Hematopoietic multipotent progenitor cell (in vitro differentiated cells): ENCODE data around the gene S1PR3. TPM values are rescaled to one million over a fixed set of nuclear protein-coding genes. Genes with fewer than 3 reads are reported as not detected.

Experiments used
- DNase-seq, 3 donors: peaks; one replicate each; pipeline ENCODE4 v3.0.0-alpha.2; 2011 to 2015; ENCODE audit warnings: low read depth in 2 of 3, low spot score in 2 of 3
- total RNA-seq: library from RNA; depleted of rRNA; stranded (reverse); fragments of >200 nt; gene quantifications from one replicate; pipeline ENCODE4 v1.2.3, GENCODE V29; 2012

Gene S1PR3
- total RNA-seq, 1 donor: 0.27 TPM

DNA sequence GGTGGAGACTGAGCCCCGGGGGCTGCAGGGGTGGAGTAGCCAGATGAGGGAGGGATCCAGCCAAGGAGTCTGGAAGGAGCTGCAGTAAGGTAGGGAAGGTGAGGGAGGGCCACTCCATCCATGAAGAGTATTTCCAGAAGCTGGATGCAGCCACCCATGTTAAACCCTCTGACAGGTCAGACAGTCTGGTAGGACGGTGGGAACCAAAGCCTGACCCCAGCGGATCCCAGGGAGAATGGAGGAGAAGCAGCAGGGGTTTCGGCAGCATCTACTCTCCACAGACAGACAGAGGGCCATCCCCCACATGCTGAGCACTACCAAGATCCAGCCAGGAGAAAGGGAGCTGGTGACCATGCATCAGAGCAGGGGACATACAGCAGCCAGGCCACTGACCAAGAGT, 22.5 kb upstream of the S1PR3 start:
- no peak for DNase-seq

DNA sequence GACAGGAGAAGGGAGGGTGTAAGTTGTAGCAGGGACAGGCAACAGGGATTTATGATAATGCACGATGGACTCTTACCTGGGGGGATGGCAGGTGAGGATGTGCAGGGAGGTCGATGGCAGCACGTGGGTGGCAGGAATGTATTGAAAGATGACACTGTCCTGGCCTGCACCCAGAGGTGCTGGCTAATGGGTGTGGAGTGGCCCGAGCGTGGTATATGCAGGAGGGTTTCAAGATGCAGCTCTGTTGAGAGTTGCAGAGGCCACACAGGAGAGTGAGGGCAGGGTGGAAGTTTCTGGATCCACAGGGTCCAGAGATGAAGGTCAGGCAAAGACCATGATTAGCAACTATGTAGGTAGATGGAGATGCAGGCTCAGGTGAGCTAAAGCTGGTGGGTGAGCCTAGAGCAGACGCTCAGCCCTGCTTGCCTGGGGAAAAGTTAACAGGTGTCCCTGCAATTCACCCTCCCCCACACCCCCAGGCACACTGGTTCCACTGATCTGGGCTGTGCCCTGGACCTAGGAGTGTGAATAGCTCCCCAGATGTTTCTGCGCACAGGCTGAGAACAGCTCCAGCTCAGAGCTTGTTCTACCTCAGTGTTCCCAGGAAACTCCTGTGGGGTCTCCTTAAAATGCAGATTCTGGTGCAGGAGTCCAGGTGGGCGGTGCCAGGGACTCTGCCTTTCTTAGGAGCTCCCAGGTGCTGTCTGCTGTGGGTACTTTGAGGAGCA, 21.5 kb upstream of the S1PR3 start:
- DNase-seq: no peak

DNA sequence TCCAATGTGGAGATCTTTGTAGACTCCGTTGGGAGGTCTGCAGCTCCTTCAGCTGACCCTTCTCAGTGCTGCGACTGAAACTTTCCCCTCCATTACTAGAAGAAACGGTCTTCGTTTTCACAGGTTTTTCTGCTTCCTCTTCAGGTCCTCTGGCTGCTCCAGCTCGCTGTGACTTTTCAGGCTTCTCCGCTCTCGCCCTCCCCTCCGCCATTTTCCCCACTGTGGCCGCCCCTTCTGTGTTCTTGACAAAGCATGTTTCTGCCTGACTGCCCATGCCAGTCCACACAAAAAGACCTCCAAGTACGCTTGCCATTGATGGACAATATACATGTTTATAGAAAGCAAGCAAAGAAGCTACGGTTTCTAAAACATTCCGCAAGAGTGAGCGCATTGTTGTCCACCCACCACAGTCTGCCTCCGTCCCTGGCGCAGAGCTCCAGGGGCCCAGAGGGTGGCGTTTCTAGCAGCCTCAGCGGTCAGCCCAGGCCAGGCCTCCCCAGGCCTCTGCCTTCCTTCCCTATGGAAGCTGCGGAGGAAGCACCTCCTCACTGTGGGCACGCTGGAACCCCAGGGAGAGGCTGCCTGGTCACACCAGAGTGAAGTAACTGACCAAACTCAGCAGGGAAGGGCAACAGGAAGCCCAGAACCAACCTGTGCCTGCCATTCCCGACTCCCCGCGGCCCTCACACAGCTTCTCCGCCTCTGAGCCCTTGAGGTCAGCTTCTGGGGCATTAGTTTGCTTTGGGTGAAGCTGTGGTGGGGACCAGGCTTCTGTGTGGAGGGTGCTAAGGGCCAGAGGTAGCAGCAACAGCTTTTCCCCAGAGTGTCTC, 19.9 kb upstream of the S1PR3 start:
- no peak for DNase-seq

DNA sequence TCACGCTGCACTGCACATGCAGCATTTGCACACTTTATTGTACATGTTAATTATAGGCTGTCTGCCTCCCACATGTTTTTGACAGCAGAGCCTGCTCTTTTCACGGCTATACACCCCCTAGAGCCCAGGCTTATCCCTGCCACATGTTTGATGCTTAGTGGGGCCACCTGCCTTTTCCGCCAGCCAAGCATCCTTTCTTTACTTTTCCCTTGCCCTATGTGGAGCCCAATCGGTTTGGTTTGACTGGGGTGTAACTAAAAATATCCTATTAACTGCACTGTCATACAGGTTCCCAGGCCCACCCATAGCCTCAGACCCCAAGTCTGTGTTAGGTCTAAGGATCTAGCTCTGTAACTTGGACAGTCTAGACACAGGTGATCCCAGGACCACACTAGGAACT, 18.9 kb upstream of the S1PR3 start:
- no peak for DNase-seq

DNA sequence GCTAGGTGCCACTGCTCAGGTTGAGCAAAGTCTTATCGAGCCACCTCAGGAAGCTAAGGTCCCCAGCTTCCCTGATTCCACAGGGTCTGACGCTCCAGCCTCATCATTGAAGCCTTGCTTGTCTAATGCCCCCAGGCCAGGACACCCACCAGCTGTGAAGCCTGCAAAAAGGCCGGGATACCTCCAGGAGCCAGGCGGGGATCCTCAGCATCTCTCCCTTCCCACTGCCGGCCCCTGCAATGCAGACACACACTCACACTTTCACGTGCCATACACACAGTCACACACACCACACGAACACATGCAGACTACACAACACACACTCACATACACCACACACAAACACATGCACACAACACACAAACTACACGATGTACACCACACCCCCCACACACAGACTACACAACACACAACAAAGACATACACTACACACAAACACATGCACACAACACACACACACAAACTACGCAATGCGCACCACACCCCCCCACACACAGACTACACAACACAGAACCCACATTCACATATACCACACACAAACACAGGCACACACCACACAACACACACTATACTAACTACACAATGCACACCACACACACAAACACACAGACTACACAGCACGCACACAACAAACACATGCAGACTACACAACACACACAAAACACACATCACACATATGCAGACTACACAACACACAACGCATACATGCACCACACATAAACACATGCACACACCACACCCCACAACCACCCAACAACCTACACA, 17.8 kb upstream of the S1PR3 start:
- no peak for DNase-seq

DNA sequence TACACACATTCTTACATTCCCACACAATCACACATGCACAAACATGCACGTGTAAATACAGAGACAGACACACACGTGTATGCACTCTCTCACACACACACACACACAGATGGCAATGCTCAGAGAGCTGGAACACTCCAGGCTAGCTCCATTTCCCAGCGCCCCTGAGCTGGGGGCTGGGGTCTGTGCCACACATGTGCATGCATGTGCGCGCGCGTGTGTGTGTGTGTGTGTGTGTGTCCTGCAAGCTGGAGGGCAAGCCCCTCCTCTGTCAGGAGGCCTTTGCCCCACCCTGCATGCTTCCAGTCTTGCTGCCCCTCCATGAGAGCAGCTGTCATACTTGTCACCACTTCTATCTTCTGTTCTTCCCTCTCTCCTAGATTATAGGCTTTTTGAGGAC, 16.6 kb upstream of the S1PR3 start:
- DNase-seq: no peak

DNA sequence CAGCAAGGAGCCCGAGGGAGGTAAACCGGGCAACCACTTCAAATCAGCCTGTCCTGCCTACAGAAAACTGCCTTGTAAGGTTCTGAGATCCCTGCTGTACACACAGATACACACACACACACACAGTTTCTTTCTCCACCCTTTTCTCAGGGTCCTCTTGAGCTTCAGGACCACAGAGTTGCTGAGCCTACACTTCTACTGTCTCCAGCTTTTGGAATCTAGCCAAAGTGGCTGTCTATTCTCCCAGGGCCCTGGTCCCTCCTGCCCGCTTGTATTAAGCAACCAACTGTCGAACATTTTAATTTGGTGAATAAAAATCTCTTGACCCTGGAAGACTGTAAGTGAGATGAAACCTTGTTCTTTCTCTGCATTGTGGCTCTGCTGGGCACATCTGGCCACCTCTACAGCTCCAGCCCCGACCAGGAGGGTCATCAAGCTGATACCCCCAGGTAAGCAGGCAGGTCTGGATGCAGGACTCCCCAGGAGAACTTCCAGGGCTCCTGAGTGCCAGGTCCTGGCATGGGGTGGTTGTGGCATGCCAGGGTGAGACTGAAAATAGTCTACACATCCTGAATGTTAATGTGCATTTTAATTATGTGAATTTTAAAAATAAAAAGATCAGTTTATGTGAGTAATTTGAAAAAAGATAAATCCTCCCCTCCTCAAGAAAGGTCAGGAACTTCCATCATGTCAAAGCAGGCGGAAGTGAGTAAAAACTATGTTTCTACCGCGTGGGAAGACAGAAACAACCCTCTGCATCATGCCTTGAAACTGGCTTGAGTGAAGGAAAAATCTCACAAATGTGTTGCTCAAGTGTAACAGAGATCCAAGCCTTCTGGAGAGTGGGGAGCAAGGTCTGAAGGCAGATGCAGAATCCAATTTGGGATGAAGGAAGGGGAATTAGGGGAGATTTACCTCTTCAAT, 15.0 kb upstream of the S1PR3 start:
- no peak for DNase-seq

DNA sequence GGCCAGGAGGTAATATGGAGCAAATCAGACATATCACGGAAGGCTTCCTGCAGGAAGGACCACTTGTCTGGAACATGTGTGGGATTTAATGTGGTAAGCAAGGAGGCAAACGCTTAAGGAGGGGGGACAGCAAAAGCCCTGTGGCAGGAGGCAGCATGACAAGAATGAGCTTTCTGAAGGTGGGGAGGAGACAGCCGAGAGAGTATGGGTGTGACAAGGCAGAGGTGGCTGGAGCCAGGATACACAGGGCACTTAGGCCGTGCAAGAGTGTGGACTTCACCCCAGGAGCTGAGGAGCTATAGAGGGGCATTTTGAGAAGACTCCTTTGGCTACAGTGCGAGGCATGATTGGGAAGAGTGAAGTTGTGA, 14.4 kb upstream of the S1PR3 start:
- no peak for DNase-seq

DNA sequence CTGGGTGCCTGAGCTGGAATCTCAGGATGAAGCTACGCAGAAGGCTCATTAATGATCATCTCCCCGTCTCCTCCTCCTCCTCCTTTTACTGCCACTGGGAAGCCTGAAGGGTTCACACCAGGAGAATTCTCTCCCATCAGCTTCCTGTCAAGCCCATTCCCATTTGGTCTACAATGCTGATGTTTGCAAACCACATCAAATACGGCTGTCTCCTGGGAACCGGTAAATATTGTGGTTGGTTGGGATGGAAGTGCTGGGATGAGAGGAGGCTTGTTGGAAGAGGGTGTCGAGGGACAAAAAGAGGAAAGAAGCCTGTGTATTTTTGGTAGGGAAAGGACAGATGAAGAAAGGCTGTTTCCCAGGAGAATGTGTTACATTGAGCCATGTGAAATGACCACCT, 13.2 kb upstream of the S1PR3 start:
- no peak for DNase-seq

DNA sequence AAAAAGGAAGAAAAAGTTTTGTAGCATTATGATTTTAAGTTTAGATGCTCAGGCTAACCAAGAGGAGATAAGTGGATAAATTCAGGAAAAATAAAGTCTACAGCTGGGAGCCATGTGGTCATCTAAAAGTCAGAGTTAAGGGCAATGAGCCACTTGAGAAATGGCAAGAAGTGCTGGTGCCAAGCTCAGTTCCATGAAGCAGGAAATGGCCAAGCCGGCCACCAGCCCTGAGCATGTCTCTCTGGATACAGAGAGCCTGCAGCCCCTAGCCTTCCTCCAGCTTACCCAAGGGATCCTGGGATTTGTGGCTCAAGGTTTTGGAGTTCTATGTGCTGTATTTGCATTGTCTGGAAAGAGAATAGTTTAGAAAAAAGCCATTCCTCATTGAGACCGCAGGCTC, 12.2 kb upstream of the S1PR3 start:
- DNase-seq: no peak

DNA sequence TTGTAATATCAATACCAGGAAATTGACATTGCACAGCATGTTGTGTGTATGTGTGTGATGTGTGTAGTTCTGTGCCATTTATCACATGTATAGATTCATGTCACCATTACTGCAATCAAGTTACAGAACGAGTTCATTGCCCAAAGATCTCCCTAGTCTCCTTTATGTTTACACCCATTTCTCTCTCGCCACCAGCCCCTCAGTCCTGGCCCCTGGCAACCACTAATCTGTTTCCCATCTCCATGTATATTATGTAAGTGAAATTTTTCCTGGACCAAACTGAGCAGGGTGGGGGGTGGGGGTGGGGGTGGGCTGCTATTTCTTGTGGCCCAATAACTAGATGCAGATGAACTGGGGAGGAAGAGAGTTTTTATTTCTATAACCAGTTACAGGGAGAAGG, 11.5 kb upstream of the S1PR3 start:
- DNase-seq: no peak

DNA sequence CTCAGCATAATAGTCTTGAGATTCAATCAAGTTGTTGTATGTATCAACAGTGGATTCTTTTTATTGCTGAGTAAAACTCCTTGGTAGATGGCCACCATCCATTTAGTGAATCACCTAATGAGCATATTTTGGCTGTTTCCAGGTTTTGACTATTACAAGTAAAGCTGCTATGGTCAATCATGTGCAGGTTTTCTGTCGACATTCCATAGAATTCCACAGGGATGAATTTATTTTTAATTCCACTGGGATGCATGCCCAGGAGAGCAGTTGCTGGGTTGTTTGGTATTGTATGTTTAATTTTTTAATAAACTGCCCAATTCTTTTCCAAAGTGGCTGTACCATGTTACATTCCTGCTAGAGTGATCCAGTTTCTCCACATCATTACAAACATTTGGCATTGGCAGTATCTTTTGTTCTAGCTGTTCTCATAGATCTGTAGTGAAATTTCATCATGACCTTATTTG, 10.5 kb upstream of the S1PR3 start:
- no peak for DNase-seq

DNA sequence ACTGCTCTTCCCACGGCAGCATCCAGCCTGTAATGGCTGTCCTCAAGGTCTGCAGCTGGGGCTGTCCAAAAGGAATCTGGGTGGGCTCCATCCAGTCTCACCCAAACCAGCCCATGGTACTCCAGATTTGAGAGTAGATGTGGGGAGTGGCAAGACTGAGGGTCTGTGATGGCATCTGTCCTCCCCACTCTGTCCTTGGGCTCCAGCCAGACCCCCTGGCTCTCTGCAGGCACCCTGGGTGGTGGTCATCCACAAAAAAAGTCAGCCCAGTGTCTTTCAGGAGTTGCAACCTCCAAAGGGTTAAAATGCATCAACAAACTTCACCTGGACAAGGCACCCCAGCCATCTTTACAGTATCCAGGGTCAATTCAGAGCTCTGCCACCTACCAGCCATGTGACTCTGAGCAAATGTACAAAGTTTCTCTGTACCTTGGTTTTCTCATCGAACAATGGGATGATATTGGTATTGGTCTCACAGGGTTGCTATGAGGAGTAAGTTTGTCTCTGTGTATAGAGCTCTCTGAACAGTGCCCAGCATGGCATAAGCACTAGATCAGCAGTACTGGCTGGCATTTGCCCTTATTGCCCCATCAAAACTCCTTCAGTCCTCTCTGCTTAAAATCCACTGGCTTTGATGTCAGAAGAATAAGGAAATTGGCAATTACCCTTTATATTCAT, 7.3 kb upstream of the S1PR3 start:
- DNase-seq: no peak

DNA sequence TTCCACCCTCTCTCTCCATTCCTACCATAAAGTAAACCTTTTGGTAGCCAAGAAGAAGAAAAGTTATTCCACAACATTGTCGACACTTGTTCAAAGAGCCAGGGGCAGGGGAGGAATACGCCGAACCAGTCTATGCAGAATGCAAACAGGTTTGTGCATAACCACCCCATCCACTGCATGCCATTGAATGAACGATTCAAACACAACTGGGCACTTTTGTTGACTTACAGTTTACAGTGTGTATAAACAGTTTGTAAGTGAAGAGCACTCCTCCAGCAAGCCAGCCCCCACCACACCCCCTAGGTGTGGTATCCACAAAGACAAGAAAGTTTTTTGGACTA, 6.8 kb upstream of the S1PR3 start:
- no peak for DNase-seq

DNA sequence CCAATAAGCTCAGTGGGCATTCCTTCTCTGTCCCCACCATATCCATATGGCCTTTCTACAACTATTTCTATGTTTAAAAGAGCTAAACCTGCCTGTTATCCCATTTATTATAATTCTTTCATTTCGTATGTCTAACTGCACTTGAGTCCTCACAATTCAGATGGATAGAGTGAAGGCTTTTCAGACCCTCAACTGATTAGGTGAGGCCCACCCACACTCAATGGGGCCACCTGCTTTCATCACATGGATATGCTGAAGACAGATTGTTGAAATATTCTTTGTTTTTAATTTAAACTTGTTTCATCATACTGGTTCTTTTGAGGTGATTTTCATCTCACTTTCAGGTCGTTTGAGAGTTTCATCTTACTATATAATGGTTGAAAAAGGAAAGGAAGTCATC, 5.7 kb upstream of the S1PR3 start:
- no peak for DNase-seq

DNA sequence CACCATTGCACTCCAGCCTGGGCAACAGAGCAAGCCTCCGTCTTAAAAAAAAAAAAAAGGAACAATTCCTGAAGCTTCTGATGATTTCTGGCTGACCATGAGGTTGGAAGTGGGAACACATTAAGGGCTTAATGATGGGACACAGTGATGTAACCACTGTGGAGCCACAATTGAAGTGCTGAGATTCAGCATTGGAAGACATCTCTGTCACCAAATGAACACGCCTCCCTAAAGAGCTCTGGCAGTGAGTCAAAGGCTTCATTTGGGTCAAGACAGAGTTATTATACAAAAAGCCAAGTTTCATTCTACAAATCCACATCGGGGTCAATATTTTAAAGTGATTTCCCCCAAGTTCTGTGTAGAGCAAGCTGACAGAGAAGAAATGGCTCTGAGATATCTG, 4.5 kb upstream of the S1PR3 start:
- no peak for DNase-seq

DNA sequence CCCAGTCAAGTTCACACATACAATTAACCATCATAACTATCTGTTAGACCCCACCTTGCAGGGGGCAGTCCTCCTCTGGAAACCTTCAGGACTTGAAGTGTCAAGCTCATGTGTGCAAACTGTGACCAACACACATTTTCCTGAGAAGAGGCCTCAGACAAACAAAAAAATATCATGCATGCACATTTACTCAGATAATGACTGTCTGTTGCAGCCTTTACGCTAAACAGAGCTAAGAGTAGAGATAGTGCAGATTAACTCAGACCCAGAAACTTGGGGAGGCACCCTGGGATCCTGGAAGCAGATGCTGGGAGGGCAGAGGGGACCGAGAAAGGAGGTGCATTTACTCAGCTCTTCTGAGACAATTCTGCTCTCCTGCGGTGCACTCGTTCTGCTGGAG, 3.6 kb upstream of the S1PR3 start:
- no peak for DNase-seq

DNA sequence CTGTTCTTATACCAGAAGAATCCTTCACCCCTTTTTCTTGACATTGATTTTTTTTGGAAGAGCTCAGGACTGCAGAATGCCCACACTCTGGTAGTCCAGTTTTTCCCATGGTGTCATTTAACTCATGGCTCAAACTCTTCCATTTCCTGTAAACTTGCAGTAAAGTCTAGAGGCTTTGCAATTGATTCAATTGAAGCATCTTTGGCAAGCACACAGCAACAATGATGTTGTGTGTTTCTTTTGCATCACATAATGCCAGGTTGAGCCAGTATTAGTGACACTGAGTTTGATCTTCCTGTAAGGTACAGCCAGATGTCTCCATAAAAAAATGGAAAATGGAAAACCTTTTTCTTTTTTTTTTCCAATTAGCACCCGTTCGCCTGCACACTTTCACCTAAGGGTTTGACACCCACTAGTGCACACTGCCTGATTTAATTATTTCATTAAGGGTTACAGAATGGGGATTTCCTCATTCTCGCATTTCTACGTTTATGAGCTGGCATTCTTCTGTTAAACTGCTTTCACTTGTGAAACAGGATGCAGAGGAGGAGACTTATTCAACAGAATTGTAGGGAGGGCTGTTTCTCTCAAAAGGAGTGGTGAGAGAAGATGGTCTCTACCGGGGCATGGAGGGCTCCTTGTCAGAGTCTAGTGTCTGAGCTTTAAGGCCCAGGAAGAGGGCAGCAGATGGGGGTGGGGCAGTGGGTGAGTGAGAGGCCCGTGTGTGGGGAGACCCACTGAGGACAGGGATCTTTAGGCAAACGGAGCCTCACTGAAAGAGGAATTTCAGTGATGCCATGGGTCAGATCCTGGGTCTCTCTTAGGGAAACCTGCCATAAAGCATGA, 2.2 kb upstream of the S1PR3 start:
- peak in 2 of 3 donors; percentile 36 to 70 for DNase-seq

DNA sequence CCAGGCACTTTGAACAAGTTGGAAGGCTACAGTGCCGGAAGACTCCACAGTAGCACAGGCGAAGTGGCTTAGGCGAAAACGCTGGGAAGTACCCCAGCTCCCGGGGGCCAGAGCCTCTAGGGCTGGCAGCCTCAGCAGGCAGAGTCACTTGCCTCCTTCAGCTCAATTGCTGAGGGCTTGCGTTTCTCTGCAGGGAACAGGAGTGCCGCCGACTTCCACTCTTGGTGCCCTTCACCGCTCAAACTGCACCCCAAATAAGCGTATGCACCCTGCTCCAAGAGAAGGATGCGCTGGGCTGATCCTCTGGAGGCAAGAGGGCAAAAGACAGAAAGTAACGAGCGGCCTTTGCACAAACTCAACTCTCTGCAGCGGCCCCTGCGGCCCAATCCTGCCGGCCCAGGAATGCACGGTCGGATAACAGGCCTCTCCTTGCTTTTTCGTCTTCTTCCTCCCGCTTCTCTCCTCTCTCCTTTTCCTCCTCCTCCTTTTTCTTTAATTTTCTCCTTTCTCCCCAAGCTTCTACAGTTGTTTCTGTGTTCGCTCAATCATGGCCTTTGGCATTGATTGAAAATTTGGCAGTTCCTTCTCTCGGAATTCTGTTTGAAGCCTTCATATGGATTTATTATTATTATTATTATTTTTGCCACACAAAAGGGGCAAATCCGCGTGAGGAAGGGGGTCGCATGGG, 1.1 kb upstream of the S1PR3 start:
- no peak for DNase-seq
